HG03460 (cell line): ENCODE data around the gene SLC10A1.
"Not testable (repeated sequence)": the region's sequence is repeated elsewhere in the genome, so short reads cannot be mapped to it uniquely, and the experiment has no call there.

Experiments
- ATAC-seq: cut with Tn5 transposase; IDR thresholded peaks from one replicate; pipeline ENCODE4 v1.9.1; 2021; ENCODE audit not compliant: unreplicated experiment

Gene SLC10A1

GRCh38 chr14:69772082-69773017, 24.7 kb downstream of the SLC10A1 start:
- no peak for ATAC-seq

GRCh38 chr14:69771136-69771535, 25.9 kb downstream of the SLC10A1 start:
- ATAC-seq, result no peak

GRCh38 chr14:69770559-69770958, 26.5 kb downstream of the SLC10A1 start:
- ATAC-seq, result no peak

- no peak for ATAC-seq
These were observed 27.4 kb downstream of the SLC10A1 start for GRCh38 chr14:69769623-69770022.

GRCh38 chr14:69768873-69769272, 28.2 kb downstream of the SLC10A1 start:
- ATAC-seq, result no peak

- peak; percentile 65 for ATAC-seq
These were observed 29.6 kb downstream of the SLC10A1 start for GRCh38 chr14:69767369-69767999.

- peak; percentile 81 for ATAC-seq
These were observed 30.1 kb downstream of the SLC10A1 start, which contains the start of gene SRSF5 for GRCh38 chr14:69766984-69767368. TSS of gene SRSF5 (plus strand) at chr14:69767142. CDS start at chr14:69768157, 1,015 bp downstream.

- ATAC-seq, result no peak
These were observed 33.1 kb downstream of the SLC10A1 start for GRCh38 chr14:69763761-69764510.

- ATAC-seq, result no peak
These were observed 36.2 kb downstream of the SLC10A1 start for GRCh38 chr14:69760810-69761209.

GRCh38 chr14:69756298-69756697, 40.7 kb downstream of the SLC10A1 start:
- ATAC-seq, result no peak

GRCh38 chr14:69755784-69756183, 41.3 kb downstream of the SLC10A1 start:
- no peak for ATAC-seq

- no peak for ATAC-seq
These were observed 41.7 kb downstream of the SLC10A1 start for GRCh38 chr14:69755296-69755695.

GRCh38 chr14:69754487-69754886, 42.6 kb downstream of the SLC10A1 start:
- no peak for ATAC-seq

- ATAC-seq, result no peak
These were observed 43.2 kb downstream of the SLC10A1 start for GRCh38 chr14:69753860-69754259.

- no peak for ATAC-seq
These were observed 44.3 kb downstream of the SLC10A1 start for GRCh38 chr14:69752773-69753172.

GRCh38 chr14:69750495-69750894, 46.5 kb downstream of the SLC10A1 start:
- no peak for ATAC-seq

- ATAC-seq, result no peak
These were observed 47.1 kb downstream of the SLC10A1 start for GRCh38 chr14:69749956-69750355.

- ATAC-seq, result no peak
These were observed 56.0 kb downstream of the SLC10A1 start for GRCh38 chr14:69741055-69741454.

GRCh38 chr14:69736405-69736804, 60.6 kb downstream of the SLC10A1 start:
- not testable (repeated sequence) for ATAC-seq

GRCh38 chr14:69731919-69732598, 65.0 kb downstream of the SLC10A1 start:
- ATAC-seq, result not testable (repeated sequence)

GRCh38 chr14:69727860-69728259, 69.2 kb downstream of the SLC10A1 start:
- no peak for ATAC-seq
